A204.1 (cell line): ENCODE results near the gene THEM5.

ENCODE experiments used
- FAIRE-seq: peaks from 2 replicates; lab custom pipeline; 2012; peaks lifted over from hg19 to GRCh38; lab: Jason Lieb, UNC

THEM5 gene

GRCh38 chr1:151819976-151820623 is 33.4 kb downstream of the THEM5 start:
- FAIRE-seq, result no peak

GRCh38 chr1:151819227-151819835 is 34.2 kb downstream of the THEM5 start:
- FAIRE-seq, result no peak

GRCh38 chr1:151817353-151817730 is 36.2 kb downstream of the THEM5 start:
- FAIRE-seq, result no peak

- FAIRE-seq, result no peak
Observed at GRCh38 chr1:151816548-151817352, 36.8 kb downstream of the THEM5 start.

GRCh38 chr1:151815716-151816327 is 37.7 kb downstream of the THEM5 start:
- no peak for FAIRE-seq

- no peak for FAIRE-seq
Observed at GRCh38 chr1:151814971-151815545, 38.5 kb downstream of the THEM5 start.

GRCh38 chr1:151814426-151814825 is 39.1 kb downstream of the THEM5 start:
- no peak for FAIRE-seq

GRCh38 chr1:151813271-151813977 is 40.1 kb downstream of the THEM5 start:
- no peak for FAIRE-seq

- FAIRE-seq, result no peak
Observed at GRCh38 chr1:151811181-151811580, 42.3 kb downstream of the THEM5 start.

- FAIRE-seq, result no peak
Observed at GRCh38 chr1:151809985-151810556, 43.4 kb downstream of the THEM5 start.

- FAIRE-seq, result no peak
Observed at GRCh38 chr1:151809290-151809984, 44.1 kb downstream of the THEM5 start.

GRCh38 chr1:151807766-151808165 is 45.7 kb downstream of the THEM5 start:
- no peak for FAIRE-seq

- FAIRE-seq, result no peak
Observed at GRCh38 chr1:151807131-151807530, 46.4 kb downstream of the THEM5 start.

- no peak for FAIRE-seq
Observed at GRCh38 chr1:151806170-151806569, 47.3 kb downstream of the THEM5 start.

GRCh38 chr1:151805066-151805820 is 48.3 kb downstream of the THEM5 start, which contains the start of gene LINGO4:
Gene LINGO4 (minus strand): TSS chr1:151805419. CDS start chr1:151802704, 2,715 bp downstream.
- no peak for FAIRE-seq

- no peak for FAIRE-seq
Observed at GRCh38 chr1:151803915-151804314, 49.6 kb downstream of the THEM5 start.

GRCh38 chr1:151803164-151803563 is 50.3 kb downstream of the THEM5 start:
- no peak for FAIRE-seq

- FAIRE-seq, result no peak
Observed at GRCh38 chr1:151802372-151802771, 51.1 kb downstream of the THEM5 start.

GRCh38 chr1:151801846-151802245 is 51.7 kb downstream of the THEM5 start:
- FAIRE-seq, result no peak

GRCh38 chr1:151801310-151801820 is 52.1 kb downstream of the THEM5 start:
- FAIRE-seq, result no peak
